Uterus (tissue), 4 donors: ENCODE data around the gene CDH3. TPM values are rescaled to one million over a fixed set of nuclear protein-coding genes. Genes with fewer than 3 reads are reported as not detected.

Experiments
- DNase-seq, 2 donors: peaks; one replicate each; pipeline ENCODE4 v3.0.0-alpha.2; 2019 to 2020
- H3K27ac ChIP-seq, 2 donors: fragments of 200-600 bp; sonication (generic); 1 replicate in 1 of 2; 2 replicates in 1 of 2; pipeline ENCODE4 v1.5.1; 2016 to 2018
- H3K27me3 ChIP-seq, 2 donors: fragments of 200-600 bp; sonication (generic); one replicate each; pipeline ENCODE4 v1.5.1; 2018 to 2019; ENCODE audit warnings: control low read depth in 1 of 2
- H3K36me3 ChIP-seq, 2 donors: fragments of 200-600 bp; sonication (generic); one replicate each; pipeline ENCODE4 v1.5.1; 2019; ENCODE audit warnings: control low read depth in 1 of 2
- H3K4me1 ChIP-seq, 2 donors: fragments of 200-600 bp; sonication (generic); one replicate each; pipeline ENCODE4 v1.5.1; 2018 to 2019; ENCODE audit warnings: control low read depth in 1 of 2
- H3K4me3 ChIP-seq, 2 donors: fragments of 200-600 bp; sonication (generic); 1 replicate in 1 of 2; 2 replicates in 1 of 2; pipeline ENCODE4 v1.5.1; 2018 to 2019; ENCODE audit warnings: mild to moderate bottlenecking in 1 of 2
- H3K9me3 ChIP-seq, 2 donors: fragments of 200-600 bp; sonication (generic); one replicate each; pipeline ENCODE4 v1.5.1; 2019; ENCODE audit warnings: control low read depth in 1 of 2
- CTCF ChIP-seq, 4 experiments: fragments of 200-600 bp in 2 of 4; fragments of 450-650 bp in 2 of 4; sonication (generic) in 2 of 4; IDR thresholded peaks; one replicate each; pipeline ENCODE4 v1.5.1; 2016 to 2019; ENCODE audit warnings: antibody characterized with exemption in 4 of 4, mild to moderate bottlenecking in 2 of 4, moderate library complexity in 1 of 4
- POLR2A ChIP-seq, 2 donors: fragments of 450-650 bp; IDR thresholded peaks; one replicate each; pipeline ENCODE4 v1.6.1; 2016; ENCODE audit warnings: antibody characterized with exemption in 2 of 2, mild to moderate bottlenecking in 1 of 2, moderate library complexity in 1 of 2
- intact Hi-C: fragments of 100-400 bp; cut with DNase I; formaldehyde crosslinking; loops from one replicate; pipeline ENCODE4 v1.15.1; 2023; ENCODE audit warnings: low total_unique reads
- total RNA-seq, 4 donors: library from RNA; depleted of rRNA in 3 of 4; stranded (reverse); fragments of >200 nt in 3 of 4; gene quantifications; one replicate each; pipeline versions ENCODE4 v1.1.0 to v1.2.4, GENCODE V29; 2014 to 2023
- donor health status: DM: yes; HTN: yes; CAD: no.

Gene CDH3
- total RNA-seq, 4 donors from 2014 or later, result 5.1 to 55.3 (median 18.9) TPM

GRCh38 chr16:68658341-68658973, 13.3 kb downstream of the CDH3 start:
- peak overlapping the region in 1 of 2 donors; percentile 54 for H3K27ac ChIP-seq
- H3K4me1 ChIP-seq, result no peaks in the 10 kb centered on the region
- intact Hi-C loops, result no loop called here
- no peaks in the 10 kb centered on the region for H3K9me3 ChIP-seq
- DNase-seq, result peak in 1 of 2 donors; percentile 20
- H3K27me3 ChIP-seq, result no peaks in the 10 kb centered on the region
- no peaks in the 10 kb centered on the region for H3K36me3 ChIP-seq
- no peak for TF ChIP-seq CTCF (IDR thresholded peaks at IDR 0.05)
- TF ChIP-seq POLR2A (IDR thresholded peaks at IDR 0.05), result no peak
- H3K4me3 ChIP-seq, result no peak overlapping the region

GRCh38 chr16:68658974-68659360, 13.9 kb downstream of the CDH3 start:
- H3K36me3 ChIP-seq, result no peaks in the 10 kb centered on the region
- no peaks in the 10 kb centered on the region for H3K9me3 ChIP-seq
- H3K4me1 ChIP-seq, result no peaks in the 10 kb centered on the region
- TF ChIP-seq POLR2A (IDR thresholded peaks at IDR 0.05) (no peak), CTCF (IDR thresholded peaks at IDR 0.05) (no peak)
- no peak overlapping the region for H3K4me3 ChIP-seq
- no peak for DNase-seq
- H3K27ac ChIP-seq, result peak overlapping the region in 1 of 2 donors; percentile 39
- no peaks in the 10 kb centered on the region for H3K27me3 ChIP-seq
- intact Hi-C loops, result no loop called here

GRCh38 chr16:68659412-68660358, 14.6 kb downstream of the CDH3 start:
- H3K4me1 ChIP-seq, result no peaks in the 10 kb centered on the region
- H3K4me3 ChIP-seq, result no peak overlapping the region
- H3K36me3 ChIP-seq, result no peaks in the 10 kb centered on the region
- H3K27me3 ChIP-seq, result no peaks in the 10 kb centered on the region
- H3K9me3 ChIP-seq, result no peaks in the 10 kb centered on the region
- intact Hi-C loops, result no loop called here
- H3K27ac ChIP-seq, result peak overlapping the region in 1 of 2 donors; percentile 39
- TF ChIP-seq POLR2A (IDR thresholded peaks at IDR 0.05), result no peak
- TF ChIP-seq CTCF (IDR thresholded peaks at IDR 0.05), result no peak
- no peak for DNase-seq

GRCh38 chr16:68660359-68660795, 15.3 kb downstream of the CDH3 start:
- no peak overlapping the region for H3K27ac ChIP-seq
- H3K4me3 ChIP-seq, result no peak overlapping the region
- no peaks in the 10 kb centered on the region for H3K36me3 ChIP-seq
- H3K4me1 ChIP-seq, result no peaks in the 10 kb centered on the region
- H3K9me3 ChIP-seq, result no peaks in the 10 kb centered on the region
- no peak for TF ChIP-seq CTCF (IDR thresholded peaks at IDR 0.05)
- TF ChIP-seq POLR2A (IDR thresholded peaks at IDR 0.05), result no peak
- no peak for DNase-seq
- intact Hi-C loops, result no loop called here
- no peaks in the 10 kb centered on the region for H3K27me3 ChIP-seq

- TF ChIP-seq CTCF (IDR thresholded peaks at IDR 0.05), result no peak
- no peak for TF ChIP-seq POLR2A (IDR thresholded peaks at IDR 0.05)
- no peaks in the 10 kb centered on the region for H3K4me1 ChIP-seq
- no peaks in the 10 kb centered on the region for H3K27me3 ChIP-seq
- H3K9me3 ChIP-seq, result no peaks in the 10 kb centered on the region
- intact Hi-C loops, result no loop called here
- H3K36me3 ChIP-seq, result no peaks in the 10 kb centered on the region
- DNase-seq, result no peak
- H3K4me3 ChIP-seq, result no peak overlapping the region
- no peak overlapping the region for H3K27ac ChIP-seq
Observed at GRCh38 chr16:68662035-68662434, 16.9 kb downstream of the CDH3 start.
